ENCODE measurements around the gene HNRNPUL1. TPM values are rescaled to one million over a fixed set of nuclear protein-coding genes. Genes with fewer than 3 reads are reported as not detected.
A peak's percentile ranks its signal among the peaks of the same experiment; 100 is the strongest.

The HNRNPUL1 gene
- total RNA-seq, 2 donors from 2014 or later: 286 to 496 TPM

GRCh38 chr19:41310033-41310831 lies 46.1 kb downstream of the HNRNPUL1 start, which contains the start of gene CCDC97:
TSS of gene CCDC97 (plus strand) at chr19:41310172. CDS start at chr19:41310311, 139 bp downstream.
- DNase-seq (ENCODE audit: low spot score in 2 of 2): peak; percentile 86 to 92
- peaks cover 30 to 39% of the 10 kb centered on the region in 2 donors for H3K36me3 Mint-ChIP-seq
- H3K9me3 Mint-ChIP-seq: no peaks in the 10 kb centered on the region
- H3K27ac Mint-ChIP-seq: peak within 1 kb of the TSS; percentile 97 to 99
- peak; percentile 72 to 74 for ATAC-seq

DNA sequence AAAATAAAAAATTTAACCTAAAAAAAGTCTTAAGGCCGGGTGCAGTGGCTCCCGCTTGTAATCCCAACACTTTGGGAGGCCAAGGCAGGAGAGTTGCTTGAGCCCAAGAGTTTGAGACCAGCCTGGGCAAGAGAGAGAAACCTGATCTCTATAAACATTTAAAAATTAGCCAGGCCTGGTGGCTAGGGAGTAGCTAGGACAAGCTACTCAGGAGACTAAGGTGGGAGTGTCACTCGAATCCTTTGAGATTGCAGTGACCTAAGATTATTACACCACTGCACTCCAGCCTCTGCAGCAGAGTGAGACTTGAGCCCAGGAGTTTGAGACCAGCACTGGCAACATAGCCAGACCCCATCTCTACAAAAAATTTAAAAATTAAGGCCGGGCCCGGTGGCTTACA lies 46.9 kb downstream of the HNRNPUL1 start:
- H3K9me3 Mint-ChIP-seq: no peaks in the 10 kb centered on the region
- peaks cover 28 to 39% of the 10 kb centered on the region in 2 donors for H3K36me3 Mint-ChIP-seq
- peak overlapping the region; percentile 97 to 99 for H3K27ac Mint-ChIP-seq
- DNase-seq (ENCODE audit: low spot score in 2 of 2) (no peak), ATAC-seq (no peak)

DNA sequence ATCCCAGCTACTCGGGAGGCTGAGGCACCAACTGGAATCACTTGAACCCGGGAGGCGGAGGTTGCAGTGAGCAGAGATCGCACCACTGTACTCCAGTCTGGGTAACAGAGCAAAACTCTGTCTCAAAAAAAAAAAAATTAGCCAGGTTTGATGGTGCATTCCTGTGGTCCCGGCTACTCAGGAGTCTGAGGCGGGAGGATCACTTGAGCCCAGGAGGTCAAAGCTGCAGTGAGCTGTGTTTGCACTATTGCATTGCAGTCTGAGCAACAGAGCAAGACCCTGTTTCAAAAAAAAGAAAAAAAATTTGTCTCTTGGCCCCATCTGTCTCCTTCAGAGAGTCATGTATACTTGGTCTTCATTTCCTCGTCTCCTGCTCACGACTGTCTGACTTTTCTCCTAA lies 47.4 kb downstream of the HNRNPUL1 start:
- ATAC-seq (no peak), DNase-seq (ENCODE audit: low spot score in 2 of 2) (no peak)
- Mint-ChIP-seq H3K36me3 (peaks cover 34 to 41% of the 10 kb centered on the region in 2 donors), H3K9me3 (no peaks in the 10 kb centered on the region), H3K27ac (peak overlapping the region; percentile 97 to 99)

- Mint-ChIP-seq H3K36me3 (peaks cover 20 to 28% of the 10 kb centered on the region in 2 donors), H3K27ac (peak overlapping the region; percentile 38 to 74), H3K9me3 (no peaks in the 10 kb centered on the region)
- ATAC-seq: peak in 1 of 2 donors; percentile 17
- DNase-seq (ENCODE audit: low spot score in 2 of 2): no peak
Measured at GRCh38 chr19:41316306-41316920, 52.2 kb downstream of the HNRNPUL1 start.

- no peak for DNase-seq (ENCODE audit: low spot score in 2 of 2)
- ATAC-seq: peak; percentile 9 to 14
- Mint-ChIP-seq H3K9me3 (no peaks in the 10 kb centered on the region), H3K27ac (peak overlapping the region; percentile 38 to 81), H3K36me3 (peaks cover 13 to 15% of the 10 kb centered on the region in 2 donors)
Measured at GRCh38 chr19:41318696-41319499, 54.7 kb downstream of the HNRNPUL1 start.

DNA sequence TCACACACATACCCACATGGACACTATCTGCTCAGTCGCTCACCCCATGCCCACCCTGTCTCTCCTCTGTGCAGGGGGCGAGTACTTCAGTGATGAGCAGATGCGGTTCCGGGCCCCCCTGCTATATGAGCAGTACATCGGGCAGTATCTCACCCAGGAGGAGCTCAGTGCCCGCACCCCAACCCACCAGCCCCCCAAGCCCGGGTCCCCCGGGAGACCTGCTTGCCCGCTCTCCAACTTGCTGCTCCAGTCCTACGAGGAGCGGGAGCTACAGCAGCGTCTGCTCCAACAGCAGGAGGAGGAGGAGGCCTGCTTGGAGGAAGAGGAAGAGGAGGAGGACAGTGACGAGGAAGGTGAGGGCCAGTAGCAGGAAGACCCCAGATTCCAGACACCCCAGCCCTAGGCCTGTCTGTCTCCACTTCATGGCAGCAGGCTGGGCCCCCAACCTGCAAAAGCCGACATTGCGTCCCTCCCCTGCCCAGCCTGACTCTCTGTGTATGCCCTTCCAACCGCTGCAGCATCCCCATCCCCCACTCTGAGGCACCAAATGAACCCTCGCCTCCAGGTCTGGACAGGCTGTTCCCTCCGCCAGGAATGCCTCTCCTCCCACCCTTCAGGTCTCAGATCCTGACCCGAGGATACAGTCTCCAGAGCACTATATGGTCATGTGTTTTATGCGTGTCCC lies 55.5 kb downstream of the HNRNPUL1 start:
- ATAC-seq (no peak), DNase-seq (ENCODE audit: low spot score in 2 of 2) (no peak)
- peaks cover 13 to 15% of the 10 kb centered on the region in 2 donors for H3K36me3 Mint-ChIP-seq
- no peaks in the 10 kb centered on the region for H3K9me3 Mint-ChIP-seq
- H3K27ac Mint-ChIP-seq: peak overlapping the region in 1 of 2 donors; percentile 81

GRCh38 chr19:41320185-41320518 lies 56.0 kb downstream of the HNRNPUL1 start:
- ATAC-seq: no peak
- H3K9me3 Mint-ChIP-seq: no peaks in the 10 kb centered on the region
- no peak for DNase-seq (ENCODE audit: low spot score in 2 of 2)
- peaks cover 13 to 15% of the 10 kb centered on the region in 2 donors for H3K36me3 Mint-ChIP-seq
- H3K27ac Mint-ChIP-seq: no peak overlapping the region

GRCh38 chr19:41320568-41320967 lies 56.4 kb downstream of the HNRNPUL1 start:
- ATAC-seq: no peak
- DNase-seq (ENCODE audit: low spot score in 2 of 2): no peak
- no peak overlapping the region for H3K27ac Mint-ChIP-seq
- H3K36me3 Mint-ChIP-seq: peaks cover 13 to 15% of the 10 kb centered on the region in 2 donors
- no peaks in the 10 kb centered on the region for H3K9me3 Mint-ChIP-seq

DNA sequence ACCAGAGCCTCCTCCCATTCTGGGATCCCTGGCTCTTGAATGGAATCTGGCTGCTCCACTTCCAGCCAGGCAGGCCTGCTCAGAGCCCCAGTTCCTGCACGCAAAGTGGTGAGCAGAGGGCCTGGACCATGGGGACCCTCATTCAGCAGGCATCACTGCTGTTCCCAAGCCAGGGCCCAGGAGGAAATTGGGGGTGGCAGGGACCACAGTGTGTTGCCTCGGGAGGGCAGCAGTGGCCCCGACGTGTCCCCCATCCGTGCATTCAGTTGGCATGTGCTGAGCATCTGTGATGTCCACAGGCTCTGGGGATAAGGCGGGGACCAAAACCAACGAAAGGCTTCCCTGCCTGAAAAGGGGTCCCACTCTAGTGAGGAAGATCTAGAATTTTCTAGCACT lies 57.0 kb downstream of the HNRNPUL1 start:
- Mint-ChIP-seq H3K27ac (peak overlapping the region in 1 of 2 donors; percentile 84), H3K36me3 (peaks cover 11 to 14% of the 10 kb centered on the region in 2 donors), H3K9me3 (no peaks in the 10 kb centered on the region)
- ATAC-seq (no peak), DNase-seq (ENCODE audit: low spot score in 2 of 2) (no peak)

- Mint-ChIP-seq H3K36me3 (peaks cover 5 to 14% of the 10 kb centered on the region in 2 donors), H3K27ac (peak overlapping the region; percentile 84 to 96), H3K9me3 (no peaks in the 10 kb centered on the region)
- ATAC-seq (no peak), DNase-seq (ENCODE audit: low spot score in 2 of 2) (no peak)
Measured at GRCh38 chr19:41321600-41322270, 57.6 kb downstream of the HNRNPUL1 start.

GRCh38 chr19:41322451-41322850 lies 58.3 kb downstream of the HNRNPUL1 start:
- no peaks in the 10 kb centered on the region for H3K9me3 Mint-ChIP-seq
- H3K27ac Mint-ChIP-seq: peak overlapping the region; percentile 47 to 96
- H3K36me3 Mint-ChIP-seq: peaks cover 0 to 12% of the 10 kb centered on the region in 2 donors
- no peak for ATAC-seq
- no peak for DNase-seq (ENCODE audit: low spot score in 2 of 2)

- no peak for DNase-seq (ENCODE audit: low spot score in 2 of 2)
- Mint-ChIP-seq H3K27ac (peak overlapping the region; percentile 47 to 96), H3K9me3 (no peaks in the 10 kb centered on the region), H3K36me3 (peaks cover 0 to 15% of the 10 kb centered on the region in 2 donors)
- ATAC-seq: no peak
Measured at GRCh38 chr19:41323023-41323422, 58.9 kb downstream of the HNRNPUL1 start.

- Mint-ChIP-seq H3K9me3 (no peaks in the 10 kb centered on the region), H3K36me3 (peaks cover 0 to 21% of the 10 kb centered on the region in 2 donors), H3K27ac (peak overlapping the region; percentile 65 to 96)
- DNase-seq (ENCODE audit: low spot score in 2 of 2) (no peak), ATAC-seq (no peak)
Measured at GRCh38 chr19:41323430-41324125, 59.4 kb downstream of the HNRNPUL1 start.

DNA sequence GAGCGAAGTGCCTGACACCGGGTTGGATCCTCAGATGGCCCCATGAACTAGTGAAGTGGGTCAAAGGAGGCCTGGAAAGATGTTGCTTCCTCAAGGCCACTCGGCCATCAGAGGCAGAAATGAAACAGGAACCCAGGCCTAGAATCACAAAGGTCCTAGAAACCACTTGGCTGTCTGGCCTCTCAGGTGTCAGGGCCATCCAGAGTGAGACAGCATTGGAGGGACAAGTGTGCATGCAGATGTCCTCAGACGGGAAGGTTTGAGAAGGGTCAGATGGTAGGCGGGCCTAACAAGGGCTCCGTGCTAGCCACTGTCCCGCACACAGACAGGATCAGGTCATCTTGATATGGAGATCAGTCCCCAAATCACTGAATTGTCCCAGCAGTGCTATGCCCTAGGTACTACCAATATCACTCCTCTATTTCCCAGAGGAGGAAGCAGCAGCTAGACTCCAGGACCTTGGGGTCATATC lies 60.1 kb downstream of the HNRNPUL1 start:
- DNase-seq (ENCODE audit: low spot score in 2 of 2) (no peak), ATAC-seq (no peak)
- Mint-ChIP-seq H3K9me3 (no peaks in the 10 kb centered on the region), H3K27ac (peak overlapping the region; percentile 65 to 96), H3K36me3 (peaks cover 0 to 26% of the 10 kb centered on the region in 2 donors)

- H3K36me3 Mint-ChIP-seq: peaks cover 0 to 26% of the 10 kb centered on the region in 2 donors
Measured at GRCh38 chr19:41324921-41325639, 60.9 kb downstream of the HNRNPUL1 start.

More at GRCh38 chr19:41324921-41325639, 60.9 kb downstream of the HNRNPUL1 start:
- DNase-seq (ENCODE audit: low spot score in 2 of 2) (no peak), ATAC-seq (no peak)
- H3K27ac Mint-ChIP-seq: peak overlapping the region; percentile 95 to 96
- no peaks in the 10 kb centered on the region for H3K9me3 Mint-ChIP-seq
